Measurements from ENCODE around the gene ANKRD9. TPM values are rescaled to one million over a fixed set of nuclear protein-coding genes. Genes with fewer than 3 reads are reported as not detected.

Gene ANKRD9
- total RNA-seq, 1 donor from 2014 or later = 26.5 TPM

GRCh38 chr14:102507857-102508312 is 1.7 kb downstream of the ANKRD9 start:
- DNase-seq (ENCODE audit: low spot score, unreplicated experiment) = no peak
- Mint-ChIP-seq H3K27me3 (no peaks in the 10 kb centered on the region), H3K4me3 (ENCODE audit: low read depth) (peak overlapping the region; percentile 76), H3K36me3 (ENCODE audit: insufficient read depth) (peaks cover 4% of the 10 kb centered on the region), H3K9me3 (ENCODE audit: low read depth) (no peaks in the 10 kb centered on the region), H3K4me1 (ENCODE audit: low read depth) (peaks cover 15% of the 10 kb centered on the region), H3K27ac (peak overlapping the region; percentile 95)
- TF ChIP-seq CTCF (IDR thresholded peaks at IDR 0.05; ENCODE audit: unreplicated experiment) = peak; percentile 27

GRCh38 chr14:102507081-102507856 is 2.3 kb downstream of the ANKRD9 start:
- H3K9me3 Mint-ChIP-seq (ENCODE audit: low read depth) = no peaks in the 10 kb centered on the region
- no peaks in the 10 kb centered on the region for H3K27me3 Mint-ChIP-seq

GRCh38 chr14:102506626-102506925 is 3.0 kb downstream of the ANKRD9 start:
- no peak for DNase-seq (ENCODE audit: low spot score, unreplicated experiment)
- Mint-ChIP-seq H3K4me3 (ENCODE audit: low read depth) (no peak overlapping the region), H3K27me3 (no peaks in the 10 kb centered on the region), H3K9me3 (ENCODE audit: low read depth) (no peaks in the 10 kb centered on the region), H3K27ac (no peak overlapping the region), H3K4me1 (ENCODE audit: low read depth) (peaks cover 14% of the 10 kb centered on the region), H3K36me3 (ENCODE audit: insufficient read depth) (peaks cover 4% of the 10 kb centered on the region)
- no peak for TF ChIP-seq CTCF (IDR thresholded peaks at IDR 0.05; ENCODE audit: unreplicated experiment)

More at GRCh38 chr14:102507081-102507856, 2.3 kb downstream of the ANKRD9 start:
- H3K4me3 Mint-ChIP-seq (ENCODE audit: low read depth) = no peak overlapping the region
- DNase-seq (ENCODE audit: low spot score, unreplicated experiment) = no peak
- H3K4me1 Mint-ChIP-seq (ENCODE audit: low read depth) = peaks cover 15% of the 10 kb centered on the region
- H3K36me3 Mint-ChIP-seq (ENCODE audit: insufficient read depth) = peaks cover 4% of the 10 kb centered on the region
- TF ChIP-seq CTCF (IDR thresholded peaks at IDR 0.05; ENCODE audit: unreplicated experiment) = no peak
- no peak overlapping the region for H3K27ac Mint-ChIP-seq

GRCh38 chr14:102505775-102506625 is 3.6 kb downstream of the ANKRD9 start:
- H3K9me3 Mint-ChIP-seq (ENCODE audit: low read depth) = no peaks in the 10 kb centered on the region
- H3K27me3 Mint-ChIP-seq = no peaks in the 10 kb centered on the region
- no peak overlapping the region for H3K27ac Mint-ChIP-seq
- H3K4me1 Mint-ChIP-seq (ENCODE audit: low read depth) = peaks cover 14% of the 10 kb centered on the region
- no peak for DNase-seq (ENCODE audit: low spot score, unreplicated experiment)
- H3K36me3 Mint-ChIP-seq (ENCODE audit: insufficient read depth) = peaks cover 4% of the 10 kb centered on the region
- no peak for TF ChIP-seq CTCF (IDR thresholded peaks at IDR 0.05; ENCODE audit: unreplicated experiment)
- no peak overlapping the region for H3K4me3 Mint-ChIP-seq (ENCODE audit: low read depth)

- Mint-ChIP-seq H3K4me3 (ENCODE audit: low read depth) (no peak overlapping the region), H3K27me3 (no peaks in the 10 kb centered on the region), H3K27ac (no peak overlapping the region), H3K4me1 (ENCODE audit: low read depth) (peaks cover 10% of the 10 kb centered on the region), H3K36me3 (ENCODE audit: insufficient read depth) (peaks cover 4% of the 10 kb centered on the region), H3K9me3 (ENCODE audit: low read depth) (no peaks in the 10 kb centered on the region)
- TF ChIP-seq CTCF (IDR thresholded peaks at IDR 0.05; ENCODE audit: unreplicated experiment) = no peak
- no peak for DNase-seq (ENCODE audit: low spot score, unreplicated experiment)
These were observed 4.5 kb downstream of the ANKRD9 start for GRCh38 chr14:102505000-102505619.

Data from progenitor cell of endocrine pancreas (in vitro differentiated cells).